GM21360 (cell line): ENCODE results near the gene SEC11A.
"Not testable (repeated sequence)": the region's sequence is repeated elsewhere in the genome, so short reads cannot be mapped to it uniquely, and the experiment has no call there.

ENCODE experiments used
- ATAC-seq: cut with Tn5 transposase; IDR thresholded peaks from one replicate; pipeline ENCODE4 v1.9.1; 2021; ENCODE audit warnings: mild to moderate bottlenecking, moderate library complexity; ENCODE audit not compliant: unreplicated experiment

SEC11A gene

DNA sequence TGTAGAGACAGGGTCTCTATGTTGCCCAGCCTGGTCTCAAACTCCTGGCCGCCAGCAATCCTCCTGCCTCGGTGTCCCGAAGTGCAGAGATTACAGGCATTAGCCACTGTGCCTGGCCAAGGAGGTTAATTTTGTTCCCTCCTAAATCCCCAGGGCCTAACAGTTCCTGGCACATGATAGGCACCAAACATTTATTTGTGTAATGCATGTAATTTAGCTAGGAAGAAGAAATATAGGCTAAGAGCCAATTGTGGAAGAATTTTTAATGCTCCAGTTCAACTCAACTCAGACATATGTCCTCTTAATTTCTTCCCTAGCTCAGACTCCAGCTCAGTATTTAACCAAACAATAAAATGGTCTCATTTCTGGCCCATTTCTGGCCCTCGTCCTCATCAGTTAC, 24.8 kb upstream of the SEC11A start:
- no peak for ATAC-seq

- ATAC-seq = no peak
Observed at GRCh38 chr15:84737005-84737404, 21.1 kb upstream of the SEC11A start.

- peak; percentile 56 for ATAC-seq
Observed at GRCh38 chr15:84736375-84736774, 20.4 kb upstream of the SEC11A start.

- peak; percentile 34 for ATAC-seq
Observed at GRCh38 chr15:84735480-84736061, 19.6 kb upstream of the SEC11A start.

DNA sequence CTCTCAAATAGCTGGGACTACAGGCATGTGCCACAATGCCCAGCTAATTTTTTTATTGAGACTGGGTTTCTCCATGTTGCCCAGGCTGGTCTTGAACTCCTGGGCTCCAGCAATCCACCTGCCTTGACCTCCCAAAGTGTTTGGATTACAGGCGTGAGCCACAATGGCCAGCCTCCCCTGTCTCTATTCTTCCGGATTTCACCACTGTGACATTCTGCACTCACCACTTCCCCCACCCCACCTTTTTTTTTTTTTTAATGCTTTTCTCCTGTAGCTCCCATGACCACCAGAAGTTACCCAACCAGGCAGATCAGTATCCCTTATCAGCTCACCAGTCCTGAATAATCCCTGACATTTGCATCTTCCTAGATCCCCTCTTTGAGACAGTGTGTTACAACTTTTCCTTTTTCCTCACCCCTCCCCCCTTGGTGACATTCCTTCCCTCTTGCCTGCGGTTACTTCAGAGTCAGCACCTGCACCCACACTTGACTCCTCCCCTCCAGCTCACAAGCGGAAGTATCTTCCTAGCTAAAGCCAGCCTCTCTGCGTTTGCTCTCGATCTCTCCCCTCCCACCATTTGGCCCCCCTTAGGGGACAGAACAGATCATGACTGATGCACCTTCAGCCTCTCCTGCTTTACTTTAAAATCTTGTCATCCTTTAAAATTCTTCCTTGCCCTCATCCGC, 19.0 kb upstream of the SEC11A start:
- ATAC-seq = peak; percentile 75

DNA sequence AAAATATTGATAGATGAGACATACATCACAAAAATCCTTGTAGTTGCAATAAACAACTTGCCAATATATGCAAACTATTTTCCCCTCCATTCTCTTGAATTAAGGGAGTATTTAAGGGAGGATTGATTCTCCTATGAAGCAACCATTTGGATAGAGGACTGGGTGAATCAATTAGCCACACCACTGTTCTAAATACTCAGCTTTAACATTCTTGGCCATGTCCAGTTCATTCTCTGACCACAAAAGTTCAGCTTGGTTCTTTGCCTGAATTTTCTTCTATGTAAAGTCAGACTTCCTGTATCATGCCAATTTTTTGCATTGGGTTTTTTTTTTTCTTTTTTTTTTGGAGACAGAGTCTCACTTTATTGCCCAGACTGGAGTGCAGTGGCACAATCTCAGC, 15.8 kb upstream of the SEC11A start:
- no peak for ATAC-seq

GRCh38 chr15:84727429-84727828, 11.5 kb upstream of the SEC11A start:
- no peak for ATAC-seq

GRCh38 chr15:84725001-84725491, 9.1 kb upstream of the SEC11A start:
- ATAC-seq = peak; percentile 64

GRCh38 chr15:84722628-84723027, 6.7 kb upstream of the SEC11A start:
- ATAC-seq = no peak

GRCh38 chr15:84721371-84721770, 5.4 kb upstream of the SEC11A start:
- ATAC-seq = no peak

DNA sequence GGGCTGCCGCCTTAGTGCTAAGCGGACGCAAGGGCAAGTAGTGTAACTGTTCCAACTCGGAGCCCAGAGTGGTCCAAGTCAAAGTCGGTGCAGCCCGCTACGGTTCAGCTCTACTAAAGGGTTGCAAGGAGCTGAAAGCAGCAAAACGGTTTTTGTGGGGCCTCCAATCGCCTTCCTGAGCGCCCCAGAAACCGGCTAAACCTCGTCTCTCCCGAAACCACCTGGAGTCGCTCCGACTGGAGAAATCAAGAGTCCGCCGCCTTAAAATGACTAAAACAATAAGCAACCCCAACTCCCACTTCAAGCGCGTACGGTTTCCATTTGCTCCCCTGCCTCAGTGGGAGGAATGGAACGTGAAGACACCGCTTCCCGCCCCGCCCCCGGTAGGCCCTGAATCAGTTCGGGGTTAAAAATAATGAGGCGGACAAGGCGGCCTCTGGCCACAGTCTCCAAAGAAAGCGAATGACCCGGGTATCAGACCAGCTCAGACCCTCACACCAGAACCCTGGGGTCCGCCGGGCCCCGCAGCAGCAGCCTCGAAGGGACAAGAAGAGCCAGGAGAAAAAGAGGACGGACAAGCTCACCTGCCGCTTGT, 401 bp downstream of the SEC11A start:
- ATAC-seq = peak; percentile 2

DNA sequence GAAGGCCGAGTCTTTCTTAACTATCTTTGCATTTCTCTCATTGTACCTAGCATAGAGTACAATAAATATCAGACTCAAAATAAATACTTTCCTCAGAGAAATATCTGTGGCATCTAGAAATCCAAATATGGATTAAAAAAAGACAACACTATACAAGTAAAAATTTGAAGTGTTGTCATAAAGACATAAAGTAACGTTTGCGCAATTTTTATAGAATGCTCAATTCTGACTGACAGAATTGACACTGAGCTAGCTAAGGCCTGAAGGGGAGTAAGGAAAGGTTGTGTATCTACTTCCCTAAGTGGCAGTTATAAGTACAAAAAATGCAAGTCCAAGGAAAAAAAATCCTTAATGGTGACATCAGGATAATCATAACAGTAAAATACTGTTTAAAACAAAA, 1.1 kb downstream of the SEC11A start:
- ATAC-seq = no peak

- ATAC-seq = no peak
Observed at GRCh38 chr15:84714372-84714771, 1.6 kb downstream of the SEC11A start.

- no peak for ATAC-seq
Observed at GRCh38 chr15:84703808-84704207, 12.1 kb downstream of the SEC11A start.

- no peak for ATAC-seq
Observed at GRCh38 chr15:84702961-84703482, 12.9 kb downstream of the SEC11A start.

DNA sequence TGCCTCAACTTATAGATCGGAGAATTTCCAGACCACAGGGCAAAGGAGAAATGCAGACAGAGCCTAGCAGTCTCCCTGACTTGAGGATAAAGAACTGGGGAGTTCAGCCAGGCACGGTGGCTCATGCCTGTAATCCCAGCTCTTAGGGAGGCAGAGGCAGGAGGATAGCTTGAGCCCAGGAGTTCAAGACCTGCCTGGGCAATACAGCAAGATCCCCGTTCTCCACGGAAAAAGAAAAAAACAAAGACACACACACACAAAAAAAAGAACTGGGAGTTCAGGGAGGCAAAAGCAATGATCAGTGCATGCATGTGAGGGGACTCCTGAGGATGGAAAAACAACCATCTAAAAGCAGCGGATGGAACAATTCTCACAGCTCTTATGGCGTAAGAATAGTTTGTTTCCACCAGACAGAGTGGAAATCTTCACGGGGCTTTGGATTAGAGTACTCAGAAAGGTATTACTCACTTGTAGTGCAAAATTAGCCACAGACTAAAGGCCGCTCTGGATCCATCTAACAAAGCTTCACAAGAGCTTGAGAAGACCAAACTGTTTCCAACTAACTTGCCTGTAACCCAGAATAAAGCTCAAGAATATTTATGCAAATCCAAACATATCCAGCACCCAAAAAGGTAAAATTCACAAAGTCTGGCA, 16.3 kb downstream of the SEC11A start:
- ATAC-seq = no peak

DNA sequence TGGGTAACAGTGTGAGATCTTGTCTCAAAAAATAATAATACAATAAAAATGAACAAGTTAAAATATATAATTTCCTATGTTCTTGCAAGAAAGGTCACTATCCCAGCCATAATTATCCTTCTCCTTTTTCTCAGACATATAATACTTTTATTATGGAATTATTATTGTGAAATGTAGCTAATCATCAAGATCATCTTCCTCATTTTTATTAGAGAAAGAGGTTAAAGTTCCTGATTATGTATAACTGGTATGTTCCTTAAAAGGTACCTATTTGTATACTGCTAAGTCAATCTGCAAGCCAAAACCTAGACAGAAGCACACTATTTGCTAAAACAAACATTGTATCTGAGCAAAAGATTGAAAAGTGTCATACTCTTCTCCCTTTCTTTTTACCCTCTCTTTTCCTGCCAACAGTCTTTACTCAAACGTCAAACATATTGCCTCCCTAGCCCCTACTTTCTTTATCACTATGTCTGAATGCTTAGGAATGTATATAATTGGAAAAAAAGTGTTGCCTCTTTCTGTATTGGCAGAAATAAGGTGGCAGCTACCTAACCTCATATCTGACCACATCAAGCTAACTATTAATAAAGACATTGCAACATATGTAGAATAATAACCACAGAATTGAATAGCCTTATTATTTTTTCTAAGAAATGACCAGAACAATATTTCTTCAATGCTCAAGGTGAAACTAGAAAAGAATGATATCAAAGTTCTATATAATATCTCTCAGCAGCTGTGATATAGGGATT, 18.5 kb downstream of the SEC11A start:
- no peak for ATAC-seq

DNA sequence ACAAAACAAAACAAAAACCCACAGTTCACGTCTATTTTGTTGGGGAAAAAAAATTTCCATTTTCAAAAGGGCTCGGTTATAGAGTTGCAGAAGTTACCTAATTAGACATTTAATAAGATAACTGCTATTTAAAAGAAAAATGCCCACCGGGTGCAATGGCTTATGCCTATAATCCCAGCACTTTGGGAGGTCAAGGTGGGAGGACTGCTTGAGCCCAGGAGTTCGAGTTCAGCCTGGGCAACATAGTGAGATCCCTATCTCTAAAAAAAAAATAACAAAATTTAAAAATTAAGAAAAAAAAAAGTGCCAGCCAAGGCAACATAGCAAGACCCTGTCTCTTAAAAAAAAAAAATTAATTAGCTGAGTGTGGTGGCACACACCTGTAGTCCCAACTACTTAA, 19.2 kb downstream of the SEC11A start:
- no peak for ATAC-seq

GRCh38 chr15:84690342-84690741, 25.6 kb downstream of the SEC11A start:
- no peak for ATAC-seq

DNA sequence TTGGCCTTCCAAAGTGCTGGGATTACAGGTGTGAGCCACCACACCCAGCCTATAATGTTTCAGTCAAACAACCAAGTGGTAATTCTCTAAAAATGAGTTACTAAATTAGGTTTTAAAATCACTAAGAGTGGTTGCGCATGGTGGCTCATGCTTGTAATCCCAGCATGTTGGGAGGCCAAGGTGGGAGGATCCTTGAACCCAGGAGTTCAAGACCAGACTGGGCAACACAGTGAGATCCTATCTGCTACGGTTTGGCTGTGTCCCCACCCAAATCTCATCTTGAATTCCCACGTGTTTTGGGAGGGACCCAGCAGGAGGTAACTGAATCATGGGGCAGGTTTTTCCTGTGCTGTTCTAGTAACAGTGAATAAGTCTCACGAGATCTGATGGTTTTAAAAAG, 26.1 kb downstream of the SEC11A start:
- ATAC-seq = no peak

DNA sequence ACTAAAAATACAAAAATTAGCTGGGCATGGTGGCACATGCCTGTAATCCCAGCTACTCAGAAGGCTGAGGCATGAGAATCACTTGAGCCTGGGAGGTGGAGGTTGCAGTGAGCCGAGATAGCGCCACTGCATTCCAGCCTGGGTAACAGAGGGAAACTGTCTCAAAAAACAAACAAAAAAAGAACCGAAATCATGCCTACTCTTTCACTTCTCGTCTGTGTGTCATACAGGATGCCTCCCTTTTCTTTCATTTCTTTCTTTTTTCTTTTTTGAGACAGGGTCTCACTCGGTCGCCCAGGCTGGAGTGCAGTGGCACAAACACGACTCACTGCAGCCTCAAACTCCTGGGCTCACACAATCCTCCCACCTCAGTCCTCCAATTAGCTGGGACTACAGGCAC, 29.5 kb downstream of the SEC11A start:
- ATAC-seq = not testable (repeated sequence)
